Measurements from ENCODE around the gene INPP5A. TPM values are rescaled to one million over a fixed set of nuclear protein-coding genes. Genes with fewer than 3 reads are reported as not detected.

Gene INPP5A
- total and polyA plus RNA-seq, 9 of the 15 experiments (the other 6 are each of a cell fraction or from before 2014, with no cell fraction given), result 0.66 to 11.6 (median 7.7) TPM

- Histone ChIP-seq H3K27ac (ENCODE audit: extremely low read depth, low read depth, low read length) (no peak overlapping the region), H2AFZ (ENCODE audit: low read depth, low read length) (no peak overlapping the region), H3K79me2 (ENCODE audit: control insufficient read depth, insufficient read depth, low read length) (no peaks in the 10 kb centered on the region), H3K4me2 (ENCODE audit: insufficient read depth, low read length) (no peak overlapping the region), H3K4me3 (no peak overlapping the region), H3K9ac (ENCODE audit: insufficient read depth in 1 of 2, low read depth in 2 of 2, low read length in 2 of 2) (no peak overlapping the region), H3K27me3 (ENCODE audit: control insufficient read depth in 2 of 2, insufficient read depth in 2 of 2, low read length in 2 of 2) (no peaks in the 10 kb centered on the region), H3K9me1 (ENCODE audit: control insufficient read depth, insufficient read depth, low read length) (no peaks in the 10 kb centered on the region), H3K36me3 (ENCODE audit: control insufficient read depth, insufficient read depth, low read length) (no peaks in the 10 kb centered on the region), H4K20me1 (replicated peaks; ENCODE audit: control insufficient read depth, insufficient read depth, low read length) (no peaks in the 10 kb centered on the region), H3K9me3 (replicated peaks; ENCODE audit: control insufficient read depth, insufficient read depth, low read depth, low read length) (no peaks in the 10 kb centered on the region; the same call in 1 of the 2 replicates), H3K4me1 (replicated peaks in 1 of 2; ENCODE audit: control insufficient read depth in 2 of 2, insufficient read depth in 2 of 2, low read length in 2 of 2) (peaks cover 0 to 5% of the 10 kb centered on the region in 2 experiments; a peak in 1 of 5 replicates)
- no peak for ATAC-seq
- 91% methylated on average over 7 of the region's 15 CpGs for WGBS (ENCODE audit: insufficient coverage, low coverage, missing lambda C conversion rate)
- no peak for FAIRE-seq
- ChIA-PET CTCF (ENCODE audit: low intra/inter-chr PET ratio) (no interaction called here), POLR2A (no interaction called here)
- intact Hi-C loops (cut with micrococcal nuclease) (no loop called here), in situ Hi-C loops (cut with MboI) (no loop called here)
- DNase-seq (ENCODE audit: extremely low read depth in 1 of 4, low spot score in 3 of 4), result no peak
- no TSS peak for BruUV-seq (replicated peaks)
- no peak for TF ChIP-seq PREB (CRISPR knock-in tag; IDR thresholded peaks at IDR 0.05)
Measured at GRCh38 chr10:132753596-132753995, 216.0 kb downstream of the INPP5A start.

DNA sequence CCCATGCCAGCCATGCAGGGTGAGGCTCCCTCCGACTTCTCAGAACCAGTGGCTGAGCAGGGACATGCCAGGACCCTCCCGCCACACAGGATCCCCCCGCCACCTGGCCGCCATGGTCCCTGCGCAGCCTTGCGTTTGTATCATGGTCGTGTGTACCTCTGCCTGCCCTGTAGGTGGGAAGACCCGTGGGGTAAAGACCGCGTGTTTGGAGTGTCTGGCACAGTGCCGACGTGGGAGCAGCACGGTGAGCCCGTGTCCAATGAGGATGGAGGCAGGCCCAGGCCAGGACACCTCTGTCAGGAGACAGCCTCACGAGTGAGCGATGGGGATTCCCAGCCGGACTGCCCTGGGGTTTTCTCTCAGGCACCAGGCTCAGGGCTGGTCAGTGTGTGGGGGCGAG, 216.5 kb downstream of the INPP5A start:
- ChIA-PET CTCF (ENCODE audit: low intra/inter-chr PET ratio) (no interaction called here), POLR2A (no interaction called here)
- DNase-seq (ENCODE audit: extremely low read depth in 1 of 4, low spot score in 3 of 4) (no peak), ATAC-seq (no peak), FAIRE-seq (no peak)
- Histone ChIP-seq H3K27me3 (ENCODE audit: control insufficient read depth in 2 of 2, insufficient read depth in 2 of 2, low read length in 2 of 2) (no peaks in the 10 kb centered on the region), H3K9ac (ENCODE audit: insufficient read depth in 1 of 2, low read depth in 2 of 2, low read length in 2 of 2) (no peak overlapping the region), H3K4me3 (no peak overlapping the region), H3K27ac (ENCODE audit: extremely low read depth, low read depth, low read length) (no peak overlapping the region), H3K79me2 (ENCODE audit: control insufficient read depth, insufficient read depth, low read length) (no peaks in the 10 kb centered on the region), H3K9me3 (replicated peaks; ENCODE audit: control insufficient read depth, insufficient read depth, low read depth, low read length) (no peaks in the 10 kb centered on the region; the same call in 1 of the 2 replicates), H3K36me3 (ENCODE audit: control insufficient read depth, insufficient read depth, low read length) (no peaks in the 10 kb centered on the region), H3K9me1 (ENCODE audit: control insufficient read depth, insufficient read depth, low read length) (no peaks in the 10 kb centered on the region), H3K4me1 (replicated peaks in 1 of 2; ENCODE audit: control insufficient read depth in 2 of 2, insufficient read depth in 2 of 2, low read length in 2 of 2) (peaks cover 0 to under 1% of the 10 kb centered on the region in 2 experiments; a peak in 1 of 5 replicates), H4K20me1 (replicated peaks; ENCODE audit: control insufficient read depth, insufficient read depth, low read length) (no peaks in the 10 kb centered on the region), H3K4me2 (ENCODE audit: insufficient read depth, low read length) (no peak overlapping the region), H2AFZ (ENCODE audit: low read depth, low read length) (no peak overlapping the region)
- 100% methylated on average over 7 of the region's 18 CpGs for WGBS (ENCODE audit: insufficient coverage, low coverage, missing lambda C conversion rate)
- no TSS peak for BruUV-seq (replicated peaks)
- in situ Hi-C loops (cut with MboI), result no loop called here
- intact Hi-C loops (cut with micrococcal nuclease), result no loop called here
- no peak for TF ChIP-seq BHLHE40 (IDR thresholded peaks at IDR 0.05; ENCODE audit: low read length)
- TF ChIP-seq HIVEP1 (CRISPR knock-in tag; IDR thresholded peaks at IDR 0.05), result no peak
- no peak for TF ChIP-seq ZNF561 (CRISPR knock-in tag; conservative IDR thresholded peaks at IDR 0.05)
- TF ChIP-seq, protein P1, sequence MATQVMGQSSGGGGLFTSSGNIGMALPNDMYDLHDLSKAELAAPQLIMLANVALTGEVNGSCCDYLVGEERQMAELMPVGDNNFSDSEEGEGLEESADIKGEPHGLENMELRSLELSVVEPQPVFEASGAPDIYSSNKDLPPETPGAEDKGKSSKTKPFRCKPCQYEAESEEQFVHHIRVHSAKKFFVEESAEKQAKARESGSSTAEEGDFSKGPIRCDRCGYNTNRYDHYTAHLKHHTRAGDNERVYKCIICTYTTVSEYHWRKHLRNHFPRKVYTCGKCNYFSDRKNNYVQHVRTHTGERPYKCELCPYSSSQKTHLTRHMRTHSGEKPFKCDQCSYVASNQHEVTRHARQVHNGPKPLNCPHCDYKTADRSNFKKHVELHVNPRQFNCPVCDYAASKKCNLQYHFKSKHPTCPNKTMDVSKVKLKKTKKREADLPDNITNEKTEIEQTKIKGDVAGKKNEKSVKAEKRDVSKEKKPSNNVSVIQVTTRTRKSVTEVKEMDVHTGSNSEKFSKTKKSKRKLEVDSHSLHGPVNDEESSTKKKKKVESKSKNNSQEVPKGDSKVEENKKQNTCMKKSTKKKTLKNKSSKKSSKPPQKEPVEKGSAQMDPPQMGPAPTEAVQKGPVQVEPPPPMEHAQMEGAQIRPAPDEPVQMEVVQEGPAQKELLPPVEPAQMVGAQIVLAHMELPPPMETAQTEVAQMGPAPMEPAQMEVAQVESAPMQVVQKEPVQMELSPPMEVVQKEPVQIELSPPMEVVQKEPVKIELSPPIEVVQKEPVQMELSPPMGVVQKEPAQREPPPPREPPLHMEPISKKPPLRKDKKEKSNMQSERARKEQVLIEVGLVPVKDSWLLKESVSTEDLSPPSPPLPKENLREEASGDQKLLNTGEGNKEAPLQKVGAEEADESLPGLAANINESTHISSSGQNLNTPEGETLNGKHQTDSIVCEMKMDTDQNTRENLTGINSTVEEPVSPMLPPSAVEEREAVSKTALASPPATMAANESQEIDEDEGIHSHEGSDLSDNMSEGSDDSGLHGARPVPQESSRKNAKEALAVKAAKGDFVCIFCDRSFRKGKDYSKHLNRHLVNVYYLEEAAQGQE (IDR thresholded peaks at IDR 0.05; ENCODE audit: borderline replicate concordance), result no peak
- TF ChIP-seq, protein P1 (CRISPR knock-in tag; IDR thresholded peaks at IDR 0.05; ENCODE audit: low read depth), result no peak
- no peak for TF ChIP-seq PRMT5 (CRISPR knock-in tag; IDR thresholded peaks at IDR 0.05)
- TF ChIP-seq ZKSCAN3 (CRISPR knock-in tag; IDR thresholded peaks at IDR 0.05), result no peak
- no peak for TF ChIP-seq KAT8 (IDR thresholded peaks at IDR 0.05; ENCODE audit: low read depth)

Measured in K562 (cell line).